Measurements from ENCODE around the gene ARRDC4.

GRCh38 chr15:98005659-98006058, 45.2 kb downstream of the ARRDC4 start:
- no peak for TF ChIP-seq CTCF (IDR thresholded peaks at IDR 0.05; ENCODE audit: extremely low read depth in 1 of 2, insufficient read depth in 1 of 2, low read depth in 1 of 2, low read length in 2 of 2)
- TF ChIP-seq POLR2A (IDR thresholded peaks at IDR 0.05; ENCODE audit: low read depth, low read length) = no peak
- TF ChIP-seq EZH2 (IDR thresholded peaks at IDR 0.05; ENCODE audit: borderline replicate concordance, low read depth, low read length, severe bottlenecking) = no peak
- no peak for TF ChIP-seq POLR2AphosphoS5 (IDR thresholded peaks at IDR 0.05; ENCODE audit: insufficient read depth, low read depth, low read length)
